A549 treated with Mapracorat at 1 μM for 4 hours (cell line): ENCODE measurements around the gene CDC14C. TPM values are rescaled to one million over a fixed set of nuclear protein-coding genes. Genes with fewer than 3 reads are reported as not detected.

Experiments used
- total RNA-seq: library from RNA; stranded (reverse); fragments of 200-300 nt; extraction: Qiagen RNA extraction; gene quantifications from 5 replicates; pipeline ENCODE4 v1.2.3, GENCODE V29; 2022

The CDC14C gene
- total RNA-seq: not detected in 5 replicates

GRCh38 chr7:48924433-48924832, at the start of gene CDC14C:
Gene CDC14C (plus strand): TSS chr7:48924547. CDS start chr7:48924673, 126 bp downstream.

